EH (cell line): ENCODE measurements around the gene C3orf33.

ENCODE experiments used
- DNase-seq: peaks from one replicate; pipeline ENCODE4 v3.0.0-alpha.2; 2015; ENCODE audit warnings: low read depth

The C3orf33 gene

GRCh38 chr3:155741603-155742002 lies 64.5 kb downstream of the C3orf33 start:
- DNase-seq: no peak

- DNase-seq: no peak
Observed at GRCh38 chr3:155741101-155741500, 65.0 kb downstream of the C3orf33 start.

DNA sequence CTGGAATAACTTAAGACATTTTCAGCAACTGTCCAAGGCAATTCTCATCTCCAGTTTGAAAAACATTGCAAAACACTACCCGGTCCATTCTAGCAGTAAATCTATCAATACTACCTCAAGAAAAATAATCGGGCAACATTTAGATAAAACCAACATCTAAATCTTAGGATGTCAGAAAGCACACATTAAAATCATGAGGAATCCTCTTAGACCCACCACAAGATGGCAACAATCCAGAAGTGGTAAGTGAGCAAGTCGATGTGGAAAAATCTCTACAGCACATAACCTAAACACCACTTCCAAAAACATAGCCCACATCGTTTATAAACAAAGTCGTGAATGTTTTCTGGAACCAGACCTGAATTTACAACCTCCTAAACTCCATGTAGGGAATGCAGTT lies 66.9 kb downstream of the C3orf33 start:
- DNase-seq: peak; percentile 14

- no peak for DNase-seq
Observed at GRCh38 chr3:155738580-155739076, 67.5 kb downstream of the C3orf33 start.

DNA sequence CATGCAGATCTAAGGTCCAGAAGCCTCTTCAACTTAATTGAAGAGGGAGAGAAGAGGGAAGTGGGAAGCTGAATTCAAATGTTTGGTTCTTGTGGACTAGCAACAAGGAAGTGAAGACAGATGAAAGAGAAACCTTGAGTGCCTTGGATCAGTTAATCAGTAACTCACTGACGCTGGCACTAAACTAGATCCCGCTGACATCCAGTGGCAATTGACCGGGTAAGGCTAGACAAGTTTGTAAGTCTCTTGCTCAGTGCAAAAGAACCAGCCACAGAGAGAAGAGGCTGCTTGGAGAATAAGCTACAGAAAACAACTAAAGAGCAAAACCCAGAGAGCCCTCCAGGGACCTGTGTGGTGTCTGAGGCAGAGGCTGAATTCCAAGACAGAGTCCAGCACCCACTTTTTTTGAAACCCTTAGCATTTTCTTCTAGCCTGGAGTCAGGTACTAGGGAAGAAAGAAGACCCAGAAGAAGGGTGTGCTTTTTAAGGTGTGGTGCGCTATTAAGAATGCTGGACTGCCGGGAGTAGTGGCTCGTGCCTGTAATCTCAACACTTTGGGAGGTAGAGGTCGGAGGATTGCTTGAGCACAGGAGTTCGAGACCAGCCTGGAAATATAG lies 68.1 kb downstream of the C3orf33 start:
- no peak for DNase-seq

DNA sequence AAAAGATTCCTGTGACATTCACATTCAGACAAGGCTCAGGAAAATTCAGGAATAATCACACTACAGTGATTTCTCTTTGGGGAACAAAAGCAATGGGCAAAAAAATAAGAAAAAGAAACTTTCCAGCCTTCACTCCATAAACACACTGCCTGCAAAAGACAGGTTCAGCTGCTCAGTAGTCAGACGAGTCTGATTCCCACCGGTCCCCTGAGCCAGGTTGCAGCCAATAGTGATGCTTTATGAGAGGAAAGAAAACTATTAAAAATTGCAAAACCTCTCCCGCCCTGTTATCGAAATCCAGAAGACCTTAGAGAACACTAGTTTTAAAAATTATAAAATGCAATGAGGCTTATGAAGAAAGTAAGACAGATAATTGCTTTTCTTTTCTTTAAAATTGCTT lies 69.7 kb downstream of the C3orf33 start:
- DNase-seq: no peak

DNA sequence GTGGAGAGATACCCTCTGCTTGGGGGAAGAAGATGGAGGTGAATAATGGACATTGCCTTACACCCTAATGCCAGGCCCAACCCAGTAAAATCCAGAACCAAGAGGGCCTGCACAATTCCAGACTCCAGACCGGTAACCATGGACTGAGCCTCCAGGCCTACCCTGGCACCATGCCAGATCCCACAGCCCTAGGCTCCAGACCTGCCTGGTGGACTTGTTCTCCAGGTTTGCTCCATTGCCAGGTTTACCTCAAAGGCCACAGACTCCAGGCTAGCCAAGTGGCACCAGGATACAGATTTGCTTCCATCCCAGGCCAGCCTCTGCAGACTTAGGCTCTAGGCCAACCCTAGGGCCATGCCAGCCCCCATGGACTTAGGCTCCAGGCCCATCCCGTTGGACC lies 75.2 kb downstream of the C3orf33 start:
- no peak for DNase-seq

GRCh38 chr3:155727836-155728235 lies 78.2 kb downstream of the C3orf33 start:
- DNase-seq: no peak

GRCh38 chr3:155714295-155714718 lies 91.8 kb downstream of the C3orf33 start:
- no peak for DNase-seq
